ENCODE measurements around the gene HCFC2.

DNA sequence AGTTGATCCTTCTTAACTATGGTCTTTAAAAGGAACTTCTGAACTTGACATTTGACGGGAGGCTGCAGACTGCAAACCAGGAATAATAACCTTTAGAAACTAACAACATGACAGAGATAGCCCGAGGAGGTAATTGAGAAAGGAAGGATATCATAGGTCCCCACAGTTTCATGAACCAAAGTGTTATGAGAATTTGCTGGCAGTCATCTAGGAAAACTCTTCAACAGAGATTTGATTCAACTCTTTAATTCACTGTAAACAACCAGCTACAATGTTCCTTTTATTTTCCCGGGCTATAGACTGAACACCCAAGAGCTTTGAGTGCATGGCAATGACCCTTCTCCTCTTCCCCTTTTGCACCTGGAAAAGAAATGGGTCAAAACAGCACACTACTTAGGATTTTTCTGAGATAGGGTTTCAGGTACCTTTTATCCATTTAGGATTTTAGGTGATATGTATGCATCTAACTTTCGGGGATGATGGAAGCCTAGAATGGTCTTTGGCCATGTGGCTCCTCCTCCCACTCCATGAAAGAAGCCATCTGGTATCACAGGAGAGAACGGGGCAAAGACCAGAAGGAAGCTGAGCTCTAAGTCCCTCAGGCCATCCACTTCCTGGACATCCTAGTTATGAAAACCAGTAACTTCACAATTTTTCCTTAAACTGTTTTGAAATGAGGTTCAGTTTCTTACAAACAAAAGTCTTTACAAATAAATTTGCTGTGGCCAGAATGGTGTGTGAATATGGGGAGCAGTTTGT lies 37.3 kb upstream of the HCFC2 start:
- TF ChIP-seq, protein P1, sequence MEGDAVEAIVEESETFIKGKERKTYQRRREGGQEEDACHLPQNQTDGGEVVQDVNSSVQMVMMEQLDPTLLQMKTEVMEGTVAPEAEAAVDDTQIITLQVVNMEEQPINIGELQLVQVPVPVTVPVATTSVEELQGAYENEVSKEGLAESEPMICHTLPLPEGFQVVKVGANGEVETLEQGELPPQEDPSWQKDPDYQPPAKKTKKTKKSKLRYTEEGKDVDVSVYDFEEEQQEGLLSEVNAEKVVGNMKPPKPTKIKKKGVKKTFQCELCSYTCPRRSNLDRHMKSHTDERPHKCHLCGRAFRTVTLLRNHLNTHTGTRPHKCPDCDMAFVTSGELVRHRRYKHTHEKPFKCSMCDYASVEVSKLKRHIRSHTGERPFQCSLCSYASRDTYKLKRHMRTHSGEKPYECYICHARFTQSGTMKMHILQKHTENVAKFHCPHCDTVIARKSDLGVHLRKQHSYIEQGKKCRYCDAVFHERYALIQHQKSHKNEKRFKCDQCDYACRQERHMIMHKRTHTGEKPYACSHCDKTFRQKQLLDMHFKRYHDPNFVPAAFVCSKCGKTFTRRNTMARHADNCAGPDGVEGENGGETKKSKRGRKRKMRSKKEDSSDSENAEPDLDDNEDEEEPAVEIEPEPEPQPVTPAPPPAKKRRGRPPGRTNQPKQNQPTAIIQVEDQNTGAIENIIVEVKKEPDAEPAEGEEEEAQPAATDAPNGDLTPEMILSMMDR (IDR thresholded peaks at IDR 0.05), result no peak
- TF ChIP-seq ELF1 (IDR thresholded peaks at IDR 0.05), result no peak
- no peak for TF ChIP-seq JUND (IDR thresholded peaks at IDR 0.05)
- TF ChIP-seq YY1 (IDR thresholded peaks at IDR 0.05; ENCODE audit: low read depth), result no peak
- TF ChIP-seq TAF1 (IDR thresholded peaks at IDR 0.05; ENCODE audit: borderline replicate concordance, low read depth, low read length), result no peak
- TF ChIP-seq PBX3 (IDR thresholded peaks at IDR 0.05), result no peak
- no peak for TF ChIP-seq RAD21 (IDR thresholded peaks at IDR 0.05; ENCODE audit: low read length)
- TF ChIP-seq SIN3A (IDR thresholded peaks at IDR 0.05; ENCODE audit: borderline replicate concordance, low read depth, low read length), result no peak
